ENCODE results near the gene OR4C15.

The OR4C15 gene

GRCh38 chr11:55554169-55554568, at the start of gene OR4C15:
Gene OR4C15 (plus strand): TSS chr11:55554469. CDS start chr11:55554469, 0 bp downstream.
- no peak for DNase-seq

- DNase-seq: no peak
Observed at GRCh38 chr11:55571828-55572227, 17.6 kb downstream of the OR4C15 start, which contains the start of gene OR4C16. Gene OR4C16 (plus strand): TSS chr11:55572128. CDS start chr11:55572128, 0 bp downstream.

GRCh38 chr11:55572548-55572947, 18.3 kb downstream of the OR4C15 start:
- no peak for DNase-seq

Measured in CD4-positive, alpha-beta T cell treated with Interleukin-4 for 4 hours (primary cell).